ENCODE results near the gene DMPK.

DMPK gene, protein sequence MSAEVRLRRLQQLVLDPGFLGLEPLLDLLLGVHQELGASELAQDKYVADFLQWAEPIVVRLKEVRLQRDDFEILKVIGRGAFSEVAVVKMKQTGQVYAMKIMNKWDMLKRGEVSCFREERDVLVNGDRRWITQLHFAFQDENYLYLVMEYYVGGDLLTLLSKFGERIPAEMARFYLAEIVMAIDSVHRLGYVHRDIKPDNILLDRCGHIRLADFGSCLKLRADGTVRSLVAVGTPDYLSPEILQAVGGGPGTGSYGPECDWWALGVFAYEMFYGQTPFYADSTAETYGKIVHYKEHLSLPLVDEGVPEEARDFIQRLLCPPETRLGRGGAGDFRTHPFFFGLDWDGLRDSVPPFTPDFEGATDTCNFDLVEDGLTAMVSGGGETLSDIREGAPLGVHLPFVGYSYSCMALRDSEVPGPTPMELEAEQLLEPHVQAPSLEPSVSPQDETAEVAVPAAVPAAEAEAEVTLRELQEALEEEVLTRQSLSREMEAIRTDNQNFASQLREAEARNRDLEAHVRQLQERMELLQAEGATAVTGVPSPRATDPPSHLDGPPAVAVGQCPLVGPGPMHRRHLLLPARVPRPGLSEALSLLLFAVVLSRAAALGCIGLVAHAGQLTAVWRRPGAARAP

DNA sequence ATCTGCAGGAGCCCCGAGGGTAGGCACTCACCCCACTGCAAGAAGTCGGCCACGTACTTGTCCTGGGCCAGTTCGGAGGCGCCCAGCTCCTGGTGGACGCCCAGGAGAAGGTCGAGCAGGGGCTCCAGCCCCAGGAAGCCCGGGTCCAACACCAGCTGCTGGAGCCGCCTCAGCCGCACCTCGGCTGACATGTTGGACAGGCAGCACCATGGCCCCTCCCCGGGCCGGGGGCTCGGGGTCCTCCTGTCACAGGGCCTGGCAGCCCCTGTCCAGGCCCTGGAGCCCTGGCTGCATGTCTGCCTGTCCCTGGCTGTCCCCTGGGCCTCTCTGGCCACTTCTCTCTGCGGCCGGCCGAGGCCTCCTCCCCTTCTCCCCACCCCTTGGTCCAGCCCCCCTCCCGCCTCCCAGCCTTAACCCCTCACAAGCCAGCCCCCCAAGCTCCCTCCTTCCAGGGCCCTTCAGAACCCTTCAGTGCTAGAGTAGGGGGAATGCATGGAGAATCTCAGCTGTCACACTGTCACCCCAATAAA is at the start of gene DMPK:
Gene DMPK (minus strand): TSS at position 329 of the 530 bp plus-strand sequence. CDS start 138 bp downstream, at position 191.
- no peak for DNase-seq

DNA sequence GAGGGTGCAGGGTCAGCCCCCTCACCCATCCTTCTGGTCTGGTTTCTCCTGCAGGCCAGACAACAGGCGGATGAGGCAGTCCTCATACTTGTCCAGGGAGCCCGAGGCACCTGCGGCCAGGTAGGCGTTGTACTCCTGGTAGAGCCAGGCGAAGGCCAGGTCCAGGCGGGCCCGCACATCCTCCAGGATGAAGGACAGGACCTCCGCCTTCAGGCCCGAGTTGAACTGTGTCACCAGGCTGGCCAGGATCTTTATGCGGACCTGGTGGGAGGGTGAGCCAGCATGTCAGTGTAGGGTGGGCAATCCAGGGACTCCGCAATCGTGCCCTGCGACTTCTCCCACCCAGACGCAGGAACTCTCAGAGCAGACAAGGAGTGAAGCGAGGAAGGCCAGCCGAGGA is 46.7 kb upstream of the DMPK start:
- no peak for DNase-seq

DNA sequence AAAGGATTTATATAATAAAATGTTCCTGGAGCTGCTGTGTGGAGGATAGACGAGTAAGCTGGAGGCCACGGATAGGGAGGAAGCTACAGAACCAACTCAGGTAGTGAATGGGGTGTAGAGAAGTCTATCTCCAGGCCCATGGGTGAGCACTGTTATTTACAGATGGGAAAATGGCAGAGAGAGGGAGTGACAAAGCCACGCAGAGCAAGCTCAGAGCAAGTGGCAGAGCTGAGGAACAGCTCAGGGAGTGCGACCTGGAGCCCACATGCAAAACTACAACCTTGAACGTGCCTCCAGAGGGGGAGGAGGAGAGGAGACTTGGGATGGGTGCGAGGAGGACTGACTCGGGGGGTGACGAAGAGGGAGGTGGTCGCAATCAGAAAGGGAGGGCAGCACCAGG is 46.2 kb upstream of the DMPK start:
- DNase-seq, result no peak

DNA sequence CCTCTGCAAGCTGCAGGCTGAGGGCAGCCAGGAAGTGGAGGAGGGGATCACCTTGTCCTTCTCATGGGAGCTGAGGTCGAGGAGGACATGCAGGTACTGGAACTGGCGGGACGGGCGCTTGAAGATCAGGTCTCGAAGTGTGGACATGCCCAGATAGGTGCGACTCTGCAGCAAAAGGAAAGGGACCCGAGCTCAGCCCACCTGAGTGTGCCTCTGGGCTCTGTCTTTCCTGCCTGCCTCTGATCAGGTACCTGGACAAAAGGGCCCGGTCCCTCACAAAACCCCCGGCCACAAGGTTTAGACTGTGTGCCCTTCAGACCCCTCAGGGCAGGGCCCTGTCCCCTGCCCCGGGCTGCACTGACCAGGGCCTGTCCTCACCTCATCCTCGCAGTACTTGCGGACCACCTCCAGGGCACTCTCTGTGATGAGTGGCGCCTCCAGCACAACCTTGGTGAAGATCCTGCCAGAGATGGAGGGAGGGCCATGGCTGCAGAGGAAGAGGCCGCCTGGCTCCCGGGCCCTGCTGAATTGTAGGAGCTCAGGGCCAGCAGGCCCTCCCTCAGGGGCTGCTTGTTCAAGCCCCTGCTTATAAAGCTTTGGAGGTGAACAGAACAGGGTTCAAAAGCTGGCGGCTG is 45.3 kb upstream of the DMPK start:
- DNase-seq, result no peak

DNA sequence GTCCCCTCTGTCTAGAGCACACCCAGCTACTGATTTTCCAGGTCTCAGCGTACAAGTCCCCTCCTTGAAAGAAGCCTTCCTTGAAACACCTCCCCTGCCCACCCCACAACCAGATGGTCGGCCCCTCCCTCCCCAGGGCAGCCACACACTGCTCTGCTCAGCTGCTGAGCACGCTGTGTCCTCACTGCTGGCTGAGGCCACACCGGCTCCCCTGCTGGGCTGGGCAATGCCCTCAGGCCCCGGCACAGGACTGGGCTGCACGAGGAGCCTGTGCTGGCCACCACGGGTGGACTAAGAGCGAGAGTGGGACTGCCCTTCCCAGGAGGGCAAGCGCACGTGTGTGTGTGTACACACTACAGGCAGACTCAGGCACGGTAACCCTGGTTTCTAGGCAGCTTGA is 44.6 kb upstream of the DMPK start:
- DNase-seq, result no peak

DNA sequence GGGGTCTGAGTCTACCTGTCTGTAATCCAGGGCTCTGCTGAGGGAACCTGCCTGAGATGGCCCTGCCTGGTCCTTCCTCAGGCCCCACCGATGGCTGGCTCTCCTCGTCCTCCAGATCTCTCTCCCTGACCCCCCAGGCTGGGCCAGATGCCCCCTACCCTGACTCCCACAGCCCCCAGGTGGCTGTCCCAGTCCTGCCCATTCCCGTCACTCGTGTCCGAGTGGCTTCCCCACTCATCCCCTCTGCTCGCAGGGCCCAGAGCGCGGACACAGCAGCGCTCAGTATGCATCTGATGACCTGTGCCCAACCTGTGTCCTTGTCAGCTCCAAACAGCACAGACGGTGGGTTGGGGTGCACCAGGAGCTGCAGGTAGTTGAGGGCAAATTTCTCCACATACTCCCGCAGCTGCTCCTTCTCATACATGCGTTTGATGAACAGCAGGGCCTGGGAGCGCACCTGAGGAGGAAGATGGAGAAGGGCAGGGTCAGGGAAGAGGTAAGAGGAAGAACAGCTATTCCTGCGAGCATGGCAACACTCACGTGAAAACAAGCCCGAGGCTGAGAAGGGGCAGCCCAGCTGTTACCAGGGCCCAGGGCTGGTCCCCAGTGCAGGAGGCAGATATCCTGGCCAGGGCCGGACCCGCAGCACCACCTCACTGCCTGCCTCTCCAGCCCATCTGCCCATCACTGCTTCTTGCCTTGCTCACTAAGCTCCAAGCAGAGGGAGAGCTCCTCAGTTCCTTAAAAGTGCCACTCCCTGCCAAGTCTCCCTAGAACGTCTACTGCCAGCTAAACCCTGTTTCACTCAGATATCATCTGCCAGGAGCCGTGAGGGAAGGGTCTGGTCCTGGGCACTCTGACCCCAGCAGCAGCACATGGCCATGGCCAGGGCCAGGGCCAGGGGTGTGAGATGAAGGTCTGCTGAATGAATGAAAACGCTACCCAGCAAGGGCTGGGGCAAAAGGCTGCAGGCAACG is 43.9 kb upstream of the DMPK start:
- DNase-seq, result no peak

DNA sequence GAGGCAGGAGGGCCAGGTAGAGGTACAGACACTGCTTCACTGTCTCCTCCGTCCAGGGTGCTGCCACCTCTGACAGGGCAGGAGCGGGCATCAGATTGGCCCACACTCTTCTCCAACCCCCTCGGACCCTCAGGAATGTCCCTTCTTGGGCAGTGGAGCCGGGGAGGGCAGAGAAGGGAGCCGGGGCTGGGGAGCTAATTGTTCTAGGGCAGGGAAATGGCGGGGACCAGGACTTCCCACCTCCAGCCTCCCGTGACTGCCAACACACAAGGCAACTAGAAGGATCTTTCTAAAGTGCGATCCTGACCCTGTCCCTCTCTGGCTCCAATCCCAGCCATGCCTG is 42.9 kb upstream of the DMPK start:
- DNase-seq, result no peak

DNA sequence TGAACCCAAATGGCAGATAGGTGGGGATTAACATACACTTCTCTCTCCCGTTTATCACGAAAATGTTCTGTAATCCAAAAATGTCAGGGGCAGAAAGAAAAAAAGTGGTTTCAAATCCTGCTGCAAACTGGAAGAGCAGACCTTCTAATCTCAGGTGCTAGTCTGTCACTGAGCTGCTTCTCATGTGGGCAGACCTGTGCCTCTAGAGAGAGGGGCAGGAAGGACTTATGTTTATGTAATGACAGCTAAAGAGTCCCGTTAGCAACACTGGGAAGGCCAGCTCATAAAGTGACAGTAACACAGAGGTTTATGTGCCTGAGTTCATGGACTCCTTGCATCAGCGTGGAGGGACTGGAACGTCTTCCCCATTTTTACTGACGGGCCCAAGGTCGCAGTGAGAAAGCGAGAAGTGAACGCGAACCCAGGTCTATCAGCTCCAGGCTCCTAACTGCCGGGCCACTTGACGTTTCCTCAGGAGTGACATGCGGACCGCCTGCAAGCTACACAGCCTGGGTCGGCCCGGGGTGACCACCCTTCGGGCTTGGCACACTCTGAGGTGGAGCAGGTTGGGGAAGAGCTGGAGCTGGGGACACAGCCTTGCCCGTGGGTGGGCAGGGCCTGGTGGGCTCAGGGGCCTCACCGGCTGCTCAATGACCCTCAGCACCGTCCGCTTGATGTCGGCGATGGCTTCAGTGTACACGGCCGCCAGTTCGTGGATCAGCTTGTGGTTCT is 42.4 kb upstream of the DMPK start:
- DNase-seq, result no peak

DNA sequence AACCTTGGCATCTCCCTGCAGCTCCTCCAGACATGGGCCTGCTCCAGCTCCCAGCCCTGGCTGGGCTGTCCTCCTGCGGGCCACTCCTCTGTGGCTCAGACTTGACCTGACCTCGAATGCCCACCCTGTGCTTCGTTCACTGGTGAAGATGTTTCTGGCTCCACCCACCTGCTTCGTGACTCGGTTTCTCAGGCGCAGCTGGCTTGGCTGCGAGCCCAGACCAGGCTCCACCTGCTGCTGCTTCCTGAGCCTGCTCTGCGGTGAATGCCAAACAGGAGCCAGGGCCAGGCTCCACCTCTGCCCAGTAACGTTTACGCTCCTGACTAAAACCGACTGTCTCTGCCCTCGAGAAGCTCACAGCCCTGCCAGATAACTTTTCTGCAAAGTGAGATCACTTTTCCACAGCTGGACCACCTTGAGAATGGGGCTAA is 41.8 kb upstream of the DMPK start:
- no peak for DNase-seq

DNA sequence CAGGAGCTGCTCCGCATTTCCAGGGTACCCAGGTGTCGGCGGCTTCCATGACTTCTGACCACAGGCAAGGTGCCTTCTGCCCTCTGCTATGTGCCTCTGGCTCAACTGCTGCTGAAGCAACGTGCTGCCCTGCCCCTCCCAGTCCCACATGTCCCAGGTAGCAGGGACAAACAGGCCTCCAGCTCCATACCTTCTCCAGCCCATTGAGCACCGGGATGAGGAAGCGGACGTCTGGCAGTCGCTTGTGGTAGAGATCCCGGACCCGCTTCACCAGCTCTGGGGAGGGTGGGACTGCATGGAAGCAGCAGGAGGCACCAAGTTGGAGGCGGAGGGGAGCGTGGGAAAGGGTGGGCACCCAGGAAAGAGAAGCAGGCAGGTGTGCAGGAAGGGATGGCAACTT is 40.9 kb upstream of the DMPK start:
- no peak for DNase-seq

DNA sequence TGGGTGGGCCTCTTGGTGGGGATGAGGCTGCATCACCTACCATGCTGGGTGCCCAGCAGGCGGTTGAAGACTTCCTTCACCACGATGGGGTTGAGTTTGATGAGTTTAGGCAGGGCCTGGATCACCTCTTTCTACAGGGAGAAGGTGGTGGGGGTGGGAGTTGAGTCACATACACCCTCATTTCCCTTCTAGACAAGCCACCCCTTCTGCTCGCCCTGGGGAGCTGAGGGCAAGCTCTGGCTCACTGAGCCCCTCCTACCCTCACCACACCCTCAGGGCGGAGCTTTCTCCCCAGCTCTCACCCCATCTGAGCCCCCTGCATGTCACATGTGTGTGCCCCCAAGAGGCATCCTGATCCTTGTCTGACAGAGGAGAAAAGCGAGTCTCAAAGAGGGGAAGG is 40.4 kb upstream of the DMPK start:
- DNase-seq, result no peak

DNA sequence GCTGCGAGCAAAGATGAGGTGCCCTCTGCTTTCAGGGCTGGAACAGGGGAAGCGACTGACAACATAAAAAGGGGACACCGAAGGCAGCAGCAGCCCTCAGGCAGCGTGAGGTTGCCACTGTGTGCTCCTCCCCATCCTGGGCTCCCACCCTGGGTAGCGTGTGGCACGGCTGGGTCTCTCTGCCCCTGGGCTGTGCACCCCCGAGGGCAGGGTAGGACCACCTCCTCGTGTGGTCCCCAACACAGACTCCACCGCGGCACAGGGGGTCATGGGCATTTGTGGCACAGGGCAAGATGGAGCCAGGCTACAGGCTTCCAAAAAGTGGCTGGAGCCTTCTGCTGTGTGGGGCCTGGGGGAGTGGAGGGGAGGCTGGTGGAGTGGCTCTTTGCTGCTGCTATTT is 39.3 kb upstream of the DMPK start:
- DNase-seq, result no peak

DNA sequence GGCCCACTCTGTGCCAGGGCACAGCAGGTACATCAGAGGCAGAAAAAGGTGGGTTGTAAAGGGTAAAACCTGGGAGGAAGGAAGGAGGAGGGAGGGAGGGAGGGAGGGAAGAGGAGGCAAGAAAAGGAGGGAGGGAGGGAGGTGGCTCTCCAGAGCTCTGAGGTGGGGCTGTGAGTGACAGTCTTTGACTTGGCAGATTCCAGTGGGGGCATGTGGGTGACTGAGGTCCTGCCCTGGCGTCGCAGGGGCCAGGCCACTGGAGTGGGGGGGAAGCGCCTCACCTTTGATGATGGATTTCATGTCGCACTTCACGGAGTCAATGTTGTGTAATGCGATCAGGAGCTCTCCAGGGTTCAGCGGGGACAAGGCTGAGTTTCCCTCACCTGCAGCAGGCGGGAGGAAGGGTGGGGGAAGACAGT is 38.8 kb upstream of the DMPK start:
- DNase-seq, result no peak

DNA sequence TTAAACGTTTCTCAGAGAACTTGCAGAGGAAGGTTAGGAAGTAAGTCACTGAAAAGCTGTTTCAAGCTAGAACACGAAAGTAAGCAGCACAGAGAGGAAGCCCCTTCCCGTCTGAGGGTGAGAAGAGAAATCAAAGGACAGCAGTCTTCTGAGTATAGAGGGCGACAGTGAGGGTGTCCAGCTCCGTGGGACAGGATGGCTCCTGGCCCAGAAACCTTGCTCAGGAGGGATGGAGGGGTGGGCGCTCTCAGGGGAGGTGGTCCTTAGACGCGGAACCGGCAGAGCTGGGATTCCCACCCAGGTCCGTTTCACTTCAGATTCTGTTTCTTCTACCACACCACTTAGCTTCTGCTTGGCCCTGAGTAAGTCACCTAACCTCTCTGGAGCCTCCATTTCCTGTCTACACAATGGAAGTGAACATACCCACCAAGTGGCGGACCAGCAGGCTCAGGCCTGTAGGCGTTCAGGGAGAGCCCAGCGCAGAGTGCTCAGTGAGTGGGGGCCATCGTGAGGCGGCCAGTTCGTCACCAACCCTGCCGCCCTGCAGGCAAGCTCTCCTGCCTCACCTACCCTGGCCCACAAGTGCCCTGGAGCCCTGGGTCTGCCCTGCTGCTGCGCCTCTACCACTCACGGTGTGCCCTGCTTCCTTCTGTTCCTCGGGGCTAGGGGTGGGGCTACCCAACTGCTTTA is 38.3 kb upstream of the DMPK start:
- DNase-seq, result no peak

DNA sequence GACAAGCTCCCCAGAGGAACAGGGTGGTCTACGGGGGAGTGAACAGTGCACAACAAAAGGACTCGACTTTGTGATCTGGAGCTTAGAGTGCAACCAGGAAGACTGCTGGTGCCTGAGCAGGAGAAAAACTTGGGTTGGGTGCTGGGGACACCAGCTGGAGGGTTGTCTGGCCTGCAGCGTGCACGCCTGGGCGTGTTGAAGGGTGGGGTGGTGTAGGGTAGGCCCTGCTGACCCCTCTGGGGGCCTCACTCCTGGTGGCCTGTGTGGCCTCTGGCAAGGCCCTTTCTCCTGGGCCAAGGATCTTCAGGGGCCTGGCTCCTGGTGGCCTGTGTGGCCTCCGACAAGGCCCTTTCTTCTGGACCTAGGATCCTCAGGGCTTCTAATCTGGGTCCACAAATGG is 37.5 kb upstream of the DMPK start:
- DNase-seq, result no peak

DNA sequence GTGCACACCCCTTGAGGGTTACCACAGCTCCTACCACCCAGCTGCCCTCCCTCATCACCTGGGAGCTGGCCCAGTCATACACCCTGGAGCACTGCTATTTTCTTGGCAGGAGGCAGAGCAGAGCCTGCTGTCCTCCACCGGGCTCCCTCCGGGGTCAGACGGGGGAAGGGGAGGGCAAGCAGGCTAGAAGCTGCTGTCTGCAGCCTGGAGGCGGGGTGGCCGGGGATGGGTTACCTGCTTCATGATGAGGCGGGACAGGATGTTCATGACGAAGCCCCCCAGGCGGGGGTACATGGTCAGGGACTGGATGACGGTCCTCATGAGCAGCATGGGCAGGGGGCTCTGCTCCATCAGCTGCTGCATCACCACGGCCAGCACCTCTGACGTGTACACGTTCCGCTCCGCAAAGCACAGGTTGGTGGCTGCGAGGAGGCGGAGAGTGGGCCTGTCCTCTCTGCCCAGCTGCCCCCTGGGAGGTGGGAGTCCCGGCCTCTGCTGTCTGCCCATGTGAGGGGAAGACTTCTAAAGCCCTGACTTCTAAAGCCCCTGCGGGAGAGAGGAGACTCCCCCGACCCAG is 35.5 kb upstream of the DMPK start:
- DNase-seq, result no peak

DNA sequence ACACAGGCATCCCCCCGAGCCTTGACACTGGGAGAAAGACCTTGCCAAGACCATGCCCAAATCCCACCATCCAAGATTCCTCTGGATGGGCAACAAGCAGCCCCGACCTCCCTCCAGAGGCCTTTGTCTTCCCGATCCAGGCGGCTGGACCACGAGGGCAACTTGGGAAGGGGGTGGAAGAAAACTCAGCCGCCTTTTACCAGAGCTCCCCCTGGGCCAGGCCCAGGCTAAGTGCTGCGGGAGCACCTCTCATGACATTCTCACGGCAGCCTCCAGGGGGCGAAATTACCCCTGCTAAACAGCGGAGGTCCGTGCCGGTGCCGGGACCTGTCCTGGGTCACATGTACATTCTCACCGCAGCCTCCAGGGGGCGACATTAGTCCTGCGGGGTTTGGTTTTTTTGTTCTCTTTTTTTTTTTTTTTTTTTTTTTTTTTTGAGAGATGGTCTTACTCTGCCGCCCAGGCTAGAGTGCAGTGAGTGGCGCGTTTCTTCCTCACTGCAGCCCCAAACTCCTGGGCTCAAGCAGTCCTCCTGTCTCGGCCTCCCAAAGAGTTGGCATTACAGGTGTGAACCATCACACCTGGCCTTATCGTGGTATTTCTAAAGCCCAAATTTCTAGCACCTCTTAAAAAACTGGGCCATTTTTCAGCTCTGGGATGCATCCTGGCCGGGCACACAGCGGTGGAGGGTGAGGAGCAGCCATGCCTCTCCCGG is 34.9 kb upstream of the DMPK start:
- DNase-seq, result peak; percentile 88 to 98 (median 94)

DNA sequence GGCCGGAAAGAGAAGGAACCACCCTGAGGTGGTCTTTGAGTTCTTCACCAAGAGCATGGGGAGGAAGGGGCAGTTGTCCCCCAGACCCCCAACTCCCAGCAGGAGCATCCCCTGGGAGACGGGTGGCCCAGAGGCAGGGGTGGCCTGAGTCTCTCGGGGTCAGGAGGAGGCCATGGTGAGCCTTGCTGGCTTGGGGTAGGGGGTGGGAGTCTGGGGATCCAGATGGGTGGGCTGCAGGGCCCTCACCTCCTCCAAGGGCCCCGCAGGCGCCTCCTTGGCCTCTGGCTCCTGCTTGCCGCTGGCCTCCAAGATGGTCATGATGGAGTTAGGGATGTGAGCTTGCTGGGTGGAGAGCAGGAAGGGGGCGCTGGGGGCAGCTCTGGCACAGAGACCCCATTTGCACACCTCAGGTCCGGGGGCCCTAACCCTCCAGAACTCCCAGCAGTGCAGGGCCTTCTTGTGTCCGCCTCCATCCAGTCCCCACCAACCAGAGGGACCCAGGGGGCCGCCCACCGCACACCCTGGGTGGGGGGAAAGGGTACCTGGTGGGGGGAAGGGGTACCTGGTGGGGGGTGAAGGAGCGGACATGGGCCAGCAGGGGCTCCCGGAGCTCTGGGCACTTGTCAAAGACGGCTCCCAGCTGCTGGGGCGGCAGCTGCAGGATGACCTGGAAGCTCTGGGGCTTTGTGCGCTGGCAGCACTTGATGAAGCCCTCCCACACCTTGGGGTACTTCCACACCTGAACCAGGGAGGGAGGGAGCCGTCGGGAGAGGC is 34.1 kb upstream of the DMPK start:
- no peak for DNase-seq

DNA sequence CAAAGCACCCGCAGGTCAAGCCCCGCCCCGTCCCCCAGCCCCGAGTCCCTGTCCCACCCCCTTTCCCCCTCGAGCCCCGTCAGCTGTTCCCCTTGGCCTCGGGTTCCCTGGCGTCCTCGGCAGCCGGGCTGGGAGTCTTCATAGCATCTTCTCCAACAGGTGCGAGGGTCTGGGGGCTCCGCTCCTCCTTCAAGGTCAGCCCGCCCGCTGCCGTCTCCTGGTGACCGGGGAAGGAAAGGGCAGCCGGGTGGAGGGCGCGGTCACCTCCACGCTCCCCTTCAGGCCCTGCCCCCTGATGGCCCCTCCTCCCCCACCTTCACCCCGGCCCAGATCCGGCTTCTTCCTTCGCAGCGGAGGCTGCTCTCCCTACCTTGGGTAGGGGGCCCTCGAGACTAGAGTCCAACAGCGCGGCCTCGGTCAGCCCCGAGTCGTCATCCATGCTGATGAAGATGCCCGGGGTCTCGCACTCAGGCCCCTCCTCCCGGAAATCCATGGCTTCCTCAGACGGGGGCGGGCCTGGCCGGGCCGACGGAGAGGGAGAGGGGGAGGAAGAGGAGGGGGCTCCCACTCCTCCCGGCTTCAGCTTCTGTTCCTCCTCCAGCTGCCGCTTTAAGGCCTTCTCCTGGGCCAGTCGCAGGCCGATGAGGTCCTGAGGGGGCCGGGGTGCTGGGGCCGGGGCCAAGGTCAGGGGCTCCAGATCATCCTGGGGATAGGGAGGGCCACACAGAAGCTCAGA is 33.4 kb upstream of the DMPK start:
- DNase-seq, result no peak

All from activated naive CD4-positive, alpha-beta T cell (primary cell).